HEK293 (cell line): ENCODE measurements around the gene APPL2.

Source experiments
- CTCF ChIA-PET: fragments of 350-600 bp; formaldehyde crosslinking; extraction: SDS; loops from one replicate; lab custom pipeline; 2021; ENCODE audit warnings: antibody characterized with exemption; lab: Yijun Ruan, JAX
- POLR2A ChIA-PET: fragments of 300-600 bp; formaldehyde crosslinking; extraction: SDS; loops from one replicate; lab custom pipeline; 2020; ENCODE audit warnings: antibody characterized with exemption, inconsistent platforms; lab: Yijun Ruan, JAX
- H3K27ac ChIP-seq: fragments of 200-500 bp; sonication (Bioruptor generic); 2 replicates; pipeline ENCODE4 v1.5.1; 2014; ENCODE audit warnings: low read depth, low read length, control low read depth, inconsistent platforms; ENCODE audit errors: extremely low read depth
- H3K36me3 ChIP-seq, 2 experiments: fragments of 200-500 bp in 1 of 2; sonication (Bioruptor generic) in 1 of 2; 1 replicate in 1 of 2; 2 replicates in 1 of 2; pipeline ENCODE4 v1.5.1; 2014 to 2017; ENCODE audit warnings: inconsistent platforms in 2 of 2, low read length in 2 of 2; ENCODE audit not compliant: control insufficient read depth in 2 of 2, insufficient read depth in 1 of 2
- H3K4me1 ChIP-seq: fragments of 200-500 bp; sonication (Bioruptor generic); 2 replicates; pipeline ENCODE4 v1.5.1; 2014; ENCODE audit warnings: mild to moderate bottlenecking, low read length, inconsistent platforms; ENCODE audit not compliant: control insufficient read depth, insufficient read depth
- H3K4me3 ChIP-seq: 2 replicates; pipeline ENCODE4 v1.5.1; 2011; ENCODE audit warnings: low read depth, mild to moderate bottlenecking, control low read depth, low read length, moderate library complexity
- H3K9me3 ChIP-seq: fragments of 200-500 bp; sonication (Bioruptor generic); 2 replicates; pipeline ENCODE4 v1.5.1; 2014; ENCODE audit warnings: low read depth, low read length, inconsistent platforms; ENCODE audit not compliant: control insufficient read depth, insufficient read depth
- BCL11B ChIP-seq: fragments of 450-650 bp; formaldehyde crosslinking; IDR thresholded peaks from 2 replicates; pipeline ENCODE4 v1.5.1; 2016; ENCODE audit warnings: low read depth, missing biosample characterization, missing genetic modification characterization
- GLIS1 ChIP-seq: fragments of 450-650 bp; formaldehyde crosslinking; IDR thresholded peaks from 2 replicates; pipeline ENCODE4 v1.5.1; 2016; ENCODE audit warnings: missing biosample characterization, missing genetic modification characterization
- KLF1 ChIP-seq: fragments of 450-650 bp; formaldehyde crosslinking; IDR thresholded peaks from 2 replicates; pipeline ENCODE4 v1.5.1; 2016; ENCODE audit warnings: missing biosample characterization, missing genetic modification characterization
- KLF7 ChIP-seq: fragments of 450-650 bp; formaldehyde crosslinking; IDR thresholded peaks from 2 replicates; pipeline ENCODE4 v1.5.1; 2016; ENCODE audit warnings: missing biosample characterization, missing genetic modification characterization, borderline replicate concordance
- MZF1 ChIP-seq: fragments of 450-650 bp; formaldehyde crosslinking; IDR thresholded peaks from 2 replicates; pipeline ENCODE4 v1.5.1; 2017; ENCODE audit warnings: missing biosample characterization, missing genetic modification characterization, borderline replicate concordance
- TCF7L2 ChIP-seq: IDR thresholded peaks from 2 replicates; pipeline ENCODE4 v1.6.1; 2011; ENCODE audit warnings: low read depth, mild to moderate bottlenecking, inconsistent platforms, low read length, moderate library complexity, borderline replicate concordance
- YY2 ChIP-seq: fragments of 450-650 bp; formaldehyde crosslinking; IDR thresholded peaks from 2 replicates; pipeline ENCODE4 v1.5.1; 2016; ENCODE audit warnings: missing biosample characterization, missing genetic modification characterization
- ZBTB20 ChIP-seq: fragments of 450-650 bp; formaldehyde crosslinking; IDR thresholded peaks from 2 replicates; pipeline ENCODE4 v1.5.1; 2016; ENCODE audit warnings: missing biosample characterization, missing genetic modification characterization
- ZBTB21 ChIP-seq: fragments of 450-650 bp; formaldehyde crosslinking; IDR thresholded peaks from 2 replicates; pipeline ENCODE4 v1.5.1; 2017; ENCODE audit warnings: missing biosample characterization, missing genetic modification characterization
- ZFP41 ChIP-seq: fragments of 450-650 bp; formaldehyde crosslinking; IDR thresholded peaks from 2 replicates; pipeline ENCODE4 v1.5.1; 2016; ENCODE audit warnings: missing biosample characterization, missing genetic modification characterization, borderline replicate concordance
- ZFP69B ChIP-seq: fragments of 450-650 bp; formaldehyde crosslinking; IDR thresholded peaks from 2 replicates; pipeline ENCODE4 v1.5.1; 2016; ENCODE audit warnings: missing biosample characterization, missing genetic modification characterization
- ZIC2 ChIP-seq: fragments of 450-650 bp; formaldehyde crosslinking; IDR thresholded peaks from 2 replicates; pipeline ENCODE4 v1.5.1; 2016; ENCODE audit warnings: missing biosample characterization, missing genetic modification characterization
- ZNF335 ChIP-seq: fragments of 450-650 bp; formaldehyde crosslinking; conservative IDR thresholded peaks from 2 replicates; pipeline ENCODE4 v1.5.1; 2016; ENCODE audit warnings: missing biosample characterization, missing genetic modification characterization
- ZNF354C ChIP-seq: fragments of 450-650 bp; formaldehyde crosslinking; IDR thresholded peaks from 2 replicates; pipeline ENCODE4 v1.5.1; 2016; ENCODE audit warnings: missing biosample characterization, missing genetic modification characterization, low read depth, borderline replicate concordance
- ZNF426 ChIP-seq: fragments of 450-650 bp; formaldehyde crosslinking; IDR thresholded peaks from 2 replicates; pipeline ENCODE4 v1.5.1; 2017; ENCODE audit warnings: missing biosample characterization, missing genetic modification characterization, mild to moderate bottlenecking, inconsistent platforms, moderate library complexity
- ZNF585B ChIP-seq: fragments of 450-650 bp; formaldehyde crosslinking; IDR thresholded peaks from 2 replicates; pipeline ENCODE4 v1.5.1; 2016; ENCODE audit warnings: missing biosample characterization, missing genetic modification characterization
- ZNF610 ChIP-seq: fragments of 450-650 bp; formaldehyde crosslinking; IDR thresholded peaks from 2 replicates; pipeline ENCODE4 v1.5.1; 2016; ENCODE audit warnings: missing biosample characterization, missing genetic modification characterization, borderline replicate concordance
- ZNF654 ChIP-seq: fragments of 450-650 bp; formaldehyde crosslinking; IDR thresholded peaks from 2 replicates; pipeline ENCODE4 v1.5.1; 2016; ENCODE audit warnings: low read depth, missing biosample characterization, missing genetic modification characterization
- ZNF701 ChIP-seq: fragments of 450-650 bp; formaldehyde crosslinking; IDR thresholded peaks from 2 replicates; pipeline ENCODE4 v1.5.1; 2016; ENCODE audit warnings: missing biosample characterization, missing genetic modification characterization
- TF ChIP-seq, protein P1 (sequence below): fragments of 450-650 bp; formaldehyde crosslinking; IDR thresholded peaks from 2 replicates; pipeline ENCODE4 v1.5.1; 2016; ENCODE audit warnings: missing biosample characterization, missing genetic modification characterization
- TF ChIP-seq, protein P2 (sequence below): fragments of 450-650 bp; formaldehyde crosslinking; IDR thresholded peaks from 2 replicates; pipeline ENCODE4 v1.5.1; 2016; ENCODE audit warnings: missing biosample characterization, missing genetic modification characterization
- TF ChIP-seq, protein P3 (sequence below): fragments of 450-650 bp; formaldehyde crosslinking; IDR thresholded peaks from 2 replicates; pipeline ENCODE4 v1.5.1; 2016; ENCODE audit warnings: missing biosample characterization, missing genetic modification characterization
- TF ChIP-seq, protein P4 (sequence below): IDR thresholded peaks from 2 replicates; pipeline ENCODE4 v1.6.1; 2011; ENCODE audit warnings: mild to moderate bottlenecking, low read depth, low read length, borderline replicate concordance
- TF ChIP-seq, protein P5 (sequence below): fragments of 450-650 bp; formaldehyde crosslinking; IDR thresholded peaks from 2 replicates; pipeline ENCODE4 v1.5.1; 2016; ENCODE audit warnings: missing biosample characterization, missing genetic modification characterization, borderline replicate concordance

APPL2 gene

DNA sequence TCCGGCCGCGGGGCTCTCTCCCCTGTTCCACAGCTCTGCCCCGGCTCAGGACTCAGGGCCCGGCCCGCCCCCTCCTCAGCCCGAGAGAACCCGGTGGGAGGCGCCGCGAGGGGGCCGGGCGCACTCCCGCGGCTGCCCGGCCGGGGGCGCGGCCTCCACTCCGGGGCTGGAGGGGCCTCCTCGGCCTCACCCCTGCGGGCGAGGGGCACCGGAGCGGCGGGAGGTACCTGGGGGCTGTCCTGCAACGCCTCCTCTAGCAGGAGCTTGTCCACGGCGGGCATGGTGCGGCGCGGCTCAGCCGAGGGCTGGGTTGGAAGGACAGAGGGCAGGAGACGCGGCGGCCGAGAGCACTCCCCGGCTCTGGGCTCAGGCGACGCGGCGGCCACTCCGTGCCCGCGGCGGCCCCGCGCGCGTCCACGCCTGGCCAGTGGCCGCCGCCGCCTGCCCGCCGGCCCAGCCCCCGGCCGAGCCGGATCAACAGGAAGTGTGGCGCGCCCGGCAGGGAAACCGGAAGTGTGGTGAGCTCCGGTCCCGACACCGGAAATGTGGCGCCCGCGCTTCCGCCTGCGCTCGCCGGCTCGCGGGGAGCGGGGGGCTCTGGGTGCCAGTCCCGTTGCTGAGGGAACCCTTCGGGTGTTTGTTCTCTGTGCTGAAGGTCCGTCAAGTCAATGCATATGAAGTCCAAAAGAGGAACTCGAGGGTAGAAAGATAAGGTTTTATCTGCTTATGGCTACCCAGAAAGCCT, at the start of gene APPL2 (continued):
- TF ChIP-seq ZNF610 (tag by site-specific recombination), result peak; percentile 65; the same call in 1 of the 2 replicates
- no peak for TF ChIP-seq ZNF354C
- TF ChIP-seq ZBTB20 (tag by site-specific recombination), result peak; percentile 64; the same call in 1 of the 2 replicates
- peak; percentile 86 for TF ChIP-seq ZNF335 (tag by site-specific recombination)
- TF ChIP-seq ZBTB21 (tag by site-specific recombination), result no peak
- peak; percentile 47; the same call in 1 of the 2 replicates for TF ChIP-seq GLIS1 (tag by site-specific recombination)
- no peak for TF ChIP-seq KLF7
- TF ChIP-seq, protein P1, sequence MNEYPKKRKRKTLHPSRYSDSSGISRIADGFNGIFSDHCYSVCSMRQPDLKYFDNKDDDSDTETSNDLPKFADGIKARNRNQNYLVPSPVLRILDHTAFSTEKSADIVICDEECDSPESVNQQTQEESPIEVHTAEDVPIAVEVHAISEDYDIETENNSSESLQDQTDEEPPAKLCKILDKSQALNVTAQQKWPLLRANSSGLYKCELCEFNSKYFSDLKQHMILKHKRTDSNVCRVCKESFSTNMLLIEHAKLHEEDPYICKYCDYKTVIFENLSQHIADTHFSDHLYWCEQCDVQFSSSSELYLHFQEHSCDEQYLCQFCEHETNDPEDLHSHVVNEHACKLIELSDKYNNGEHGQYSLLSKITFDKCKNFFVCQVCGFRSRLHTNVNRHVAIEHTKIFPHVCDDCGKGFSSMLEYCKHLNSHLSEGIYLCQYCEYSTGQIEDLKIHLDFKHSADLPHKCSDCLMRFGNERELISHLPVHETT (tag by site-specific recombination), result no peak
- TF ChIP-seq, protein P2, sequence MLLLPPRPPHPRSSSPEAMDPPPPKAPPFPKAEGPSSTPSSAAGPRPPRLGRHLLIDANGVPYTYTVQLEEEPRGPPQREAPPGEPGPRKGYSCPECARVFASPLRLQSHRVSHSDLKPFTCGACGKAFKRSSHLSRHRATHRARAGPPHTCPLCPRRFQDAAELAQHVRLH, result peak; percentile 93
- TF ChIP-seq ZNF701, result no peak
- no peak for TF ChIP-seq KLF1 (tag by site-specific recombination)
- TF ChIP-seq, protein P3, sequence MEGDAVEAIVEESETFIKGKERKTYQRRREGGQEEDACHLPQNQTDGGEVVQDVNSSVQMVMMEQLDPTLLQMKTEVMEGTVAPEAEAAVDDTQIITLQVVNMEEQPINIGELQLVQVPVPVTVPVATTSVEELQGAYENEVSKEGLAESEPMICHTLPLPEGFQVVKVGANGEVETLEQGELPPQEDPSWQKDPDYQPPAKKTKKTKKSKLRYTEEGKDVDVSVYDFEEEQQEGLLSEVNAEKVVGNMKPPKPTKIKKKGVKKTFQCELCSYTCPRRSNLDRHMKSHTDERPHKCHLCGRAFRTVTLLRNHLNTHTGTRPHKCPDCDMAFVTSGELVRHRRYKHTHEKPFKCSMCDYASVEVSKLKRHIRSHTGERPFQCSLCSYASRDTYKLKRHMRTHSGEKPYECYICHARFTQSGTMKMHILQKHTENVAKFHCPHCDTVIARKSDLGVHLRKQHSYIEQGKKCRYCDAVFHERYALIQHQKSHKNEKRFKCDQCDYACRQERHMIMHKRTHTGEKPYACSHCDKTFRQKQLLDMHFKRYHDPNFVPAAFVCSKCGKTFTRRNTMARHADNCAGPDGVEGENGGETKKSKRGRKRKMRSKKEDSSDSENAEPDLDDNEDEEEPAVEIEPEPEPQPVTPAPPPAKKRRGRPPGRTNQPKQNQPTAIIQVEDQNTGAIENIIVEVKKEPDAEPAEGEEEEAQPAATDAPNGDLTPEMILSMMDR (tag by site-specific recombination), result peak; percentile 44
- no peak for TF ChIP-seq BCL11B (tag by site-specific recombination)
- TF ChIP-seq, protein P4, sequence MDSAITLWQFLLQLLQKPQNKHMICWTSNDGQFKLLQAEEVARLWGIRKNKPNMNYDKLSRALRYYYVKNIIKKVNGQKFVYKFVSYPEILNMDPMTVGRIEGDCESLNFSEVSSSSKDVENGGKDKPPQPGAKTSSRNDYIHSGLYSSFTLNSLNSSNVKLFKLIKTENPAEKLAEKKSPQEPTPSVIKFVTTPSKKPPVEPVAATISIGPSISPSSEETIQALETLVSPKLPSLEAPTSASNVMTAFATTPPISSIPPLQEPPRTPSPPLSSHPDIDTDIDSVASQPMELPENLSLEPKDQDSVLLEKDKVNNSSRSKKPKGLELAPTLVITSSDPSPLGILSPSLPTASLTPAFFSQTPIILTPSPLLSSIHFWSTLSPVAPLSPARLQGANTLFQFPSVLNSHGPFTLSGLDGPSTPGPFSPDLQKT, result peak; percentile 56; the same call in 1 of the 2 replicates
- TF ChIP-seq ZFP69B (tag by site-specific recombination), result no peak
- TF ChIP-seq ZIC2 (tag by site-specific recombination), result peak; percentile 47; the same call in 1 of the 2 replicates
- TF ChIP-seq, all 188 proteins: peak for 28

DNA sequence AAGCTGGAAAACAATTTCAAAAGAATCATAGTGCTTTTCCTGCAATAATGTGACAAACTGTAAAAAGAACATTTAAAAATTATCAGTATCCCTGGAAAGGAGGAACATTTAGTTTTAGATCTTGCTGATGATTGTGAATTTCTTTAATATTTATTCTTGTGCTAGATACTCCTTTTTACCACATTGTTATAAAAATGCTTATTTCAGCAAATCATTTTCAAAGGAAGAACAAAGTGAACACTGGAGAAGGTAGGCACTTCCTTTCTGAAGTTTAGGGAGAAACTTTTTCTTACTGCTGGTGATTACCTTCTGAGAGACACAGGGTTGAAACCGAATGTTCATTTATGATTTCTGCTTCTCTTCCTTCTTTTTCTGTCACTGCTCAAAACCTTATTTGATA, 49.4 kb upstream of the APPL2 start:
- H3K9me3 ChIP-seq, result no peaks in the 10 kb centered on the region
- no peak overlapping the region for H3K27ac ChIP-seq
- no peak overlapping the region for H3K4me3 ChIP-seq
- no peak for TF ChIP-seq ZFP41 (tag by site-specific recombination)
- ChIA-PET POLR2A (no interaction called here), CTCF (no interaction called here)
- H3K4me1 ChIP-seq, result no peaks in the 10 kb centered on the region
- no peaks in the 10 kb centered on the region for H3K36me3 ChIP-seq

DNA sequence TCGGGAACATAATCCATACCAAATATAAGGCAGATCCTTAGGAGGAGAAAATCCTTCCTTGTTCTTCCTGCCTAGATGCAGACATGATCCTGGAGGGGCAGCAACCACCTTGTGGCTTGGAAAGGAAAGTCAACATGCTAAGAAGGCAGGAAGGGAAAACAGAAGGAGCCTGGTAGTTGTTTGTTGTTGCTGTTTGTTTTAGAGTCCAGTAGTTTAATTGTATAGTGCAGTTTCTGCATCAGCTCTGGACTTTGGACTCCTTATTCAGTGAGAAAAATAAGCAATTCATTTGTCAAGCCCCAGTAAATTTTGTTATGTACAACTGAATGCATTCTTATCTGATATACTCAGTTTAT, 45.7 kb upstream of the APPL2 start:
- Histone ChIP-seq H3K4me1 (no peaks in the 10 kb centered on the region), H3K27ac (no peak overlapping the region), H3K4me3 (no peak overlapping the region), H3K9me3 (no peaks in the 10 kb centered on the region), H3K36me3 (no peaks in the 10 kb centered on the region)
- TF ChIP-seq ZNF654 (no peak), ZNF585B (tag by site-specific recombination) (no peak), ZIC2 (tag by site-specific recombination) (no peak), ZNF426 (no peak), YY2 (tag by site-specific recombination) (no peak), TCF7L2 (no peak), MZF1 (tag by site-specific recombination) (no peak)
- TF ChIP-seq, protein P5, sequence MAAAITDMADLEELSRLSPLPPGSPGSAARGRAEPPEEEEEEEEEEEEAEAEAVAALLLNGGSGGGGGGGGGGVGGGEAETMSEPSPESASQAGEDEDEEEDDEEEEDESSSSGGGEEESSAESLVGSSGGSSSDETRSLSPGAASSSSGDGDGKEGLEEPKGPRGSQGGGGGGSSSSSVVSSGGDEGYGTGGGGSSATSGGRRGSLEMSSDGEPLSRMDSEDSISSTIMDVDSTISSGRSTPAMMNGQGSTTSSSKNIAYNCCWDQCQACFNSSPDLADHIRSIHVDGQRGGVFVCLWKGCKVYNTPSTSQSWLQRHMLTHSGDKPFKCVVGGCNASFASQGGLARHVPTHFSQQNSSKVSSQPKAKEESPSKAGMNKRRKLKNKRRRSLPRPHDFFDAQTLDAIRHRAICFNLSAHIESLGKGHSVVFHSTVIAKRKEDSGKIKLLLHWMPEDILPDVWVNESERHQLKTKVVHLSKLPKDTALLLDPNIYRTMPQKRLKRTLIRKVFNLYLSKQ (tag by site-specific recombination), result no peak
- CTCF ChIA-PET, result no interaction called here
- POLR2A ChIA-PET, result no interaction called here
